NCI-H510A treated with DMSO at 0.1 percent for 48 hours (cell line): ENCODE measurements around the gene STK25.
"Not testable (repeated sequence)": the region's sequence is repeated elsewhere in the genome, so short reads cannot be mapped to it uniquely, and the experiment has no call there.

Source experiments
- DNase-seq: peaks from one replicate; lab custom pipeline; 2025; lab: John Stamatoyannopoulos, UW

Gene STK25

DNA sequence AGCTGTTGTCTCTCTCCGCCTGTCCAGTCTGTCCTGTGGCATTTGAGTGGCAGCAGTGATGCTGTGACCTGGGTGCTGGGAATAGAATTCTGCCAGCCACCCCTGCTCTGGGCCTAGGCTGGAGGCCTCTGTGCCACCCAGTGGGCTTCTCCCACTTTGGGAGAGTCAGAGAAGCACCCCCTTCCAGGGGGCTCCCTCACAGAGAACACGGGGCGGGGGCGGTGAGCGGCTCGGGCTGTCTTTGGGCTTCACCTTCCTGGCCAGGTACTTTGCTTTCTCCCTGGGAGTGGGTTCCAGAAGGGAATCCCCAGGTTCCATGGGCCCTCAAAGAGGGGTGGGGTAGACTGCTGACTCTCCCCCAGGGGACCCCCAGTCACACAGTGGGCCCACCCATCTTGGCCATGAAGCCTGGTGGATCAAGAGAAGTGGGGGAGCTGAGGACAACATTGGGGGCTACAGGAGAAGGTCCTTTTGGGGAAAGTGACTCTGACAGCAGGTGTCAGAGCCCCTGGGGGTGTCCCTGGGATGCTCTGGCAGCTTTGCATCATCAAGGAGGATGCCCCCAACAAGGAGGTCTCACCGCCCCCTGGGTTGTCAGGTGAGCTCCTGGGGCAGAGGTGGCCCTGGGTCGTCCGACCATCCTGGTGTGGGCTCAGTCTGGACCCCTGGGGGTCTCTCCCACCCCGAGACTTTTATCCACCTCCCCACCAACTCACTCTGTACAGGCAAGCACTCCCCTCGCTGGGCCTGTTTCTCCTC, 31.4 kb upstream of the STK25 start:
- no peak for DNase-seq

DNA sequence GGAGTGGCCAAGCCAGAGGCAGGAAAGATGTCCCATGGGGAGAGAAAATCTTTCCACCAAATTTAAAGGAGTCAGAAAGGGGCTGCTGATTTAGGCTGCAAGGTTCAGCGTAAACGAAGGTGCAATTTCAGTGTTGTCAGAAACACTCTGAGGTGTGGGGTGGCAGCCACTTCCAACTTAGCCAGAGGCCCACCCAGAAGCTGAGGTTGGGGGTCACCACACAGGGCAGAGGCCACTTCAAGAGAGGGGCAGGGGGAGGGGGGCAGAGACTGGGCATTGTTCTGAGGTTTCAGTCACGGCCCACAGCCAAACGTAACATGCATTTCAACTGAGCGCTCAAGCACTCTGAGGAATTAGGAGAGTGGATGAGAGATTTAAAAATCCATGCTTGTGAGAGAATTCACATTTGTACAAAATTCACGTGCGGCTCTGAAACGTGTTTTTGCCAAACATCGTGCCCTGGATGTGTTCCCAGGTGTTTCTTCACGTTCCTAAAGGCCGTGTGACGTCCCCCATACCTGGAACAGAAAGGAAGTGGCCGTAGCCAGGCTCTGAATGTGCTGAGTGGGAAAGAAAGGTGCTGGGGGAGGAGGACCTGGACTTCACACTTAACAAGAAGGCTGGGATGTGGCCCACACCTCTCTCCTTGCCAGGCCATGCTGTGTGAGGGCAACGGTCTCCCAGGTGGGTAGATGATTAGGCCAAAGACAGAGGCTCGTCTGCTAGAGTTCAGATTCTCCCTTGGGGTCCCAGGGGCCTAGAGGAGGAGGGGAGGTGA, 30.6 kb upstream of the STK25 start:
- no peak for DNase-seq

DNA sequence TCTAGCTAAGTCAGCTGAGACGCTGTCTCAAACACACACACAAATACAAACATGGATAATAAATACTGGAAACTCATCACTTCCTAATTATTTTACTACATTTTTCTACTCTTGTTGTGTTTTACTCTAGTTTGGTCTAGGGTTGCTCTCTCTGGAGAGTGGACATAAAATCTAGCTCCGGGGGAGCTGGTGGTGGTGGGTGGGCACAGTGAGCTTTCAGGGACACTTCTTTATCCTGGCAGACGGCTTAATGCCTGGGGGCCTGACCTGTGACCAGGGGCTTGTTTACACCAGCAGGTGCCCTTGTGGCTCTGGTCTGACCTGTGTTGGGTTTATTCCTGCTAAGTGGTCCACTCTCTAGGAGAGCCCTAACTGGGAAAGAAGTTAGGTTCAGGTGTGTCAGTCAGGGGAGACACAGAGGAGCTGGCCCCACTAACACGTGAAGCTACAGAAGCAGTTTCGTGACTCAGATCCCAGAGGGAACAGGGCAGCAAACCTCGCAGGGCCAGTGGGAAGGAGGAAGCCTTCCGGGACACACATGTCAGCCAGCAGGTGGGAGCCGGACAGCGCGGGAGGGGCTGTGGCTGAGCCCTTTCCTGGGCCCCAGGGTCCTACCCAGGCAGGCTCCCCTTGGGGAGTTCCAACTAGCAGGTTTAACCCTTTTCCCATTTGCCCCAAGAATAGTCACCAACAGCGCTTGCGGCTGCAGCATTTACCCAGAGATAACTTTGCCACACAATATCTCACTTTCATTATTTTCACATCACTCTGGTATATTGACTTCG, 27.7 kb upstream of the STK25 start:
- DNase-seq: no peak

DNA sequence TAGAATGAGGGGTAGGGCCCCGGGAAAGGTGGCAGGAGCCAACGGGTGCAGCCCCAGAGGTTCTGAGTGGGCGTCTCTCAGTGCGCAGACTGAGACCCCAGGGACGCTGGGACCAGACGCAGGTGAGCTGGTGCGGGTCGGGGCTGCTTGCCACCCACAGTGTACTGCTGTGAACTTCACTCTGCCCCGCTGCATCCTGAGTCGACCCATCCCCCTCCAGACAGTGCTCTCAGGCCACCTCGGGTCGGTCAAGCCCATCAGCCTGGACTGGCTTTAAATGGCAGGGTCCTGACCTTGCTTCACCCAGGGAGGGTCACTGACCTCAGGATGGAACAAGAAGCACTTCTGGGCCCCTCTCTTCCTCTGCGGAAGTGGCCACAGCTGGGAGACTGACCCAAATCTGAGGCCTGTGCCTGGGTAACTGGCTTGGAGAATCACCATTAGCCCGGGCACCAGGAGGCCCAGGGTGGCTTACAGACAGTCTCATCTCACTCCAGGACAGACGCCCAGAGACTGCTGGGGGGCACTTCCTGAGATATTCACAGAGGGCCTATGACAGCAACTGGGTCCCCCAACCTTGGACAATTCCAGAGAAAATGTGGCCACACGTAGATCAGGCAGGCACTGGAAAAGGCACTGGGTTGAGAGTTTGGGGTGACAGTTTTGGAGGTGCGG, 26.5 kb upstream of the STK25 start:
- DNase-seq: no peak

DNA sequence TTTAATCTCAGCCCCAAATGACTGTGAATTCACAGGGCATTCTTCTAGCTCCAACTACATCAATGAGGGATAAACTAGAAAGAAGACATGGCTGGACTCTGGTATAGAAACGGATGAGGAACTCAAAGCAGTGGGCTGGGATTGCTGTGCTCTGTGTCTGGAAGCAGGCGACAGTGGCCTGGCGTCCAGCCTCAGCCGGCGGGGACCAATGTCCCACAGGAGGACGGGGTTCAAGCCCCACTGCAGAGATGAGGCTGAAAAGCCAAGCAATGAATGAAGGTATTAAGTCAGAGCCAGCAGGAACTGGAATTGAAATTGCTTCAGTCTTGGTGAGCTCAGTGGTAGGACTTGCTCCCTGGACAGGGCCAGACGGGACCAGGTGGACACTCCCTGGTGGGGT, 25.9 kb upstream of the STK25 start:
- DNase-seq: no peak

DNA sequence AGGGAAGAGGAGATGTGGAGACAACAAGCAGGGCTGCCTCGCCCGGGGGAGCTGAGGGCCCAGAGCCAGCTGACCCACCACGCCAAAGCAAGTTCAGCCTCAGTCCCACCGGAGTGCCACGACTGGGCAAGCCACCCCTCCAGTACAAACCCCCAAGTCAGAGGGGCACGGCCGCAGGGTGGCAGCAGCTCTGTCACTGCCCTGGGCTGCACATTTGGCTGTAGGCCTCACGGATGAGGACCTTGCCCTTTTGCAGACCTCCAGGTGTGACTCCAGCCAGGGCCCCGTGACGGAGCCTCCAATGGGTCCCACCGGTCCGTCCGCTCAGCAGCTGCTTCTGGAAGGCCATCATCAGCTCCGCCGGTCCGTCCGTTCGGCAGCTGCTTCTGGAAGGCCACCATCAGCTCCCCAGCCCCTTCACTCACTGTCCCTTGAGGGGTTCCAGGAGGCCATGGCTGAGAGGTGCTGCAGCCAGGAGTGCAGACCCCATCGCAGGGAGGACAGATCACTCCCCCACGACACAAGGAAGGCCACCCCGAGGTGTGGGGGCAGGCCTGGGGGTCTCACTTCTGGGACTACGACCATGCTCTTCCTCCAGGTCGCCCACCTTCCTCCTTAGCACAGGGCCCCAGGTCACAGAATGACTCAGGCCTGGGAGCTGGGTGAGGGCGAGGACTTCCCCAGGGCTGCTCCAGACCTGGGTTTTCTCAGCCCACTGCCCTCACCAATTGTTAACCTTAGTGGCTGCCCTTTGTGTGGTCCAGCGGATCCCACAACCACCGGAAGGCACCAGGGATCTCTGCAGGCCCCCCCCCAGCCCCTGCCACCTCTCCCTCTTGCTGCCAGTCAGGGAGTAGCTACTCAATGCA, 24.6 kb upstream of the STK25 start:
- DNase-seq: no peak

DNA sequence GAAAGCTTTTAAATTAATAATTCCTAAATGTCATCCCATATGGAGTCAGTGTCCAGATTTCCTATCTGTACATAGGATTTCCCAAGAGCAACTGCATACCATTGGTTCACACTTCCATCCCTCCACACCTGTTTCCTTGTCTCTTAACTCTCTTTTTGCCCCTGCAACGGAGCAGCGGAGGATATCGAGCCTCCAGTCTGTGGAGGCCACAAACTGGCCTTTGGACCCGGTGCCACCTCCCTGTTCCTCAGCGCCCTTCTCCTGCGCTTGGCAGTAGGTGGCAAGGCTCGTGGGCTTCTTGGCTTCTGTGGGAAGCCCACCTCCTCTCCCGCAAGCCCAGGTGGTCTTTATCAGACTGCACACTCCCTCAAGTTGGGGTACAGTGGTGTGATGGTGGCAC, 23.8 kb upstream of the STK25 start:
- DNase-seq: no peak

DNA sequence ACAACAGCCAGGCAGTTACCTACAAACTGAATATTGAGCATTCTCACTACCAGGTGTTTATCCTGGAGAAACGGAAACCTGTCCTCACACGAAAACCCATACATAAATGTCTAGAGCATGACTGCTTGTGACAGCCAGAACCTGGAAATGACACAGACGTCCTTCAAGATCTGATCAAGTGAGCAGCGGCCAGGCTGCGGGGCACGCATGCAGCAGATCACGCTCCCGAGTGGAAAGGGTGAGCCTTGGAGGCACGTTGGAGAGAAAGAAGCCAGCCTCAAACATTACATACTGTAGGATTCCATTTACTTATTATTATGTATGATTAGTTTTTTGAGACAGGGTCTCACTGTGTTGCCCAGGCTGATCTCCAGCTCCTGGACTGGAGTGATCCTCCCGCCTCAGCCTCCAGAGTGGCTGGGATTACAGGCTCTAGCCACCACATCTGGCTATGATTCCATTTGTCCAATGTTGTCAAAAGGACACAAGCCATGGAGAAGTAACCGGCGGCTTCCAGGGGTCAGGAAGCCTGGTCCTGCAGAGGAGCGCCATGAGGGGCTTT, 22.9 kb upstream of the STK25 start:
- no peak for DNase-seq

DNA sequence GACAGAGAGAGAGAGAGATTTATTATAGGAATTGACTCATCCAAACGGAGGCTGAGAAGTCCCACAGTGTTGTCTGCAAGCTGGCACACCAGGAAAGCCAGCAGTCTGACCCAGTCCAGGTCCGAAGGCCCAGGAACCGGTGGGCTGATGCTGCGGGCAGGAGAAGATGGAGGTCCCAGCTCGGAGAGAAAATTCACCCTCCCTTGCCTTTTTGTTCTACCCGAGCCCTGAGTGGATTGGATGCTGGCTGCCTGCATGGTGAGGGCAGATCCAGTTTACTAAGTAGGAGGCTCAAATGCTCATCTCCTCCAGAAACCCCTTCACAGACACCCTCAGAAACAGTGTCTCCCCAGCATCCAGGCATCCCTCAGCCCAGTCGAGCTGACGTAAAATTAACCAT, 22.2 kb upstream of the STK25 start:
- DNase-seq: no peak

DNA sequence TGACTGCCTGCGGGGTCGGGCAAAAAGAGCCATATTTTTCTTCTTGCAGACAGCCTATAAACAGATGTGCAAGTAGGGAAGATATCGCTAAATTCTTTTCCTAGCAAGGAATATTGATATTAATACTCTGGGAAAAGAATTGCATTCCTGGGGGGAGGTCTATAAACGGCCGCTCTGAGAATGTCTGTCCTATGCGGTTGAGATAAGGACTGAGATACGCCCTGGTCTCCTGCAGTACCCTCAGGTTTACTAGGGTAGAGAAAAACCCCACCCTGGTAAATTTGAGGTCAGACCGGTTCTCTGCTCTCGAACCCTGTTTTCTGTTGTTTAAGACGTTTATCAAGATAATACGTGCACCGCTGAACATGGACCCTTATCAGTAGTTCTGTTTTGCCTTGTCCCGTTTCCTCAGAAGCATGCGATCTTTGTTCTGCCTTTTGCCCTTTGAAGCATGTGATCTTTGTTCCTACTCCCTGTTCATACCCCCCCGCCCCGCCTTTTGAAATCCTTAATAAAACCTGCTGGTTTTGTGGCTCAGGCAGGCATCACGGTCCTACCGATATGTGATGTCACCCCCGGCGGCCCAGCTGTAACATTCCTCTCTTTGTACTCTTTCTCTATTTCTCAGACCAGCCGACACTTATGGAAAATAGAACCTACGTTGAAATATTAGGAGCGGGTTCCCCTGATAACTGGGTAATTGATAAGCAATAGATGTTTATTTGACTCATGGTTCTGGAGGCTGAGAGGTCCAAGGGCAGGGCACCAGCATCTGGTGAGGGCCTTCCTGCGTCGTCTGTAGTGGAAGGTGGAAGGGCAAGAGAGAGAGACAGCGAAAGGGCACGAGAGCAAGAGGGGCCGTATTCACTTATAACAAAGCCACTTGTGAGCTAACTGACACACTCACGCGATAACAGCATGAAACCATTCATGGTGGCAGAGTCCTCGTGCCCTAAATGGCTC, 17.7 kb upstream of the STK25 start:
- DNase-seq: not testable (repeated sequence)

DNA sequence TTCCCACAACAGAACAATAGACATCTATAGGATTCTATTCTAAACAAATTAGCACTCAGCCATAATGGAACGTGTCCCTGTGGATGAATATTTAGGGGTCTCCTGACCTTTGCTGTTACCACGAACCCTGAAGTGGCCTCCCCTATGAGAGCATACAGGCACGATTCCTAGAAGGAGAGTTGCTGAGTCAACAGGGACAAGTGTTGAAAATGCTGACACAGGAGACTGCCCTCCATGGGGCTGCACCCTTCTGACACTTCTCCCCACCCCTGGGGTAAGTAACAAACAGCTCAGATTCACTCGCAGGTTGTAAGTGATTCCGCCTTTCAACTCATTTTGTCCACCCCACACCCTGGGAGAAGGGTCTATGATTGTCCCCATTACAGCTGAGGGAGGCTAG, 14.1 kb upstream of the STK25 start:
- DNase-seq: no peak

DNA sequence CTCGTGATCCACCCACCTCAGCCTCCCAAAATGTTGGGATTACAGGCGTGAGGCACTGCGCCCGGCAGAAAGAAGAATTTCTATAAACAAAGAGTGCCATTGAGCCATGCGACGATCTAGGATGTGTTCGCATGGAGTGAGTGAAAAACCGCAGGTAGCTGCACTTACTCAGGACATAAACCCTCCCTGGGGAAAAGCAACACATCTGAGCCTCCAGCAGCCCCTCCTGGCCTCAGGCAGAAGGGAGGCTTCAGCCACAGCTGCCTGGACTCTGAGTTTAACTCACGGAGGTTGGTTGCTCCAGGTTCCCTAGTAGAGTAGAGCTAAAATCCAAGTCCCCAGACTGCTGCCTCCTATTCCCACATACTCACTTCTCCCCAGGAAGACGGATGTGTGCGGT, 11.3 kb upstream of the STK25 start:
- DNase-seq: no peak

DNA sequence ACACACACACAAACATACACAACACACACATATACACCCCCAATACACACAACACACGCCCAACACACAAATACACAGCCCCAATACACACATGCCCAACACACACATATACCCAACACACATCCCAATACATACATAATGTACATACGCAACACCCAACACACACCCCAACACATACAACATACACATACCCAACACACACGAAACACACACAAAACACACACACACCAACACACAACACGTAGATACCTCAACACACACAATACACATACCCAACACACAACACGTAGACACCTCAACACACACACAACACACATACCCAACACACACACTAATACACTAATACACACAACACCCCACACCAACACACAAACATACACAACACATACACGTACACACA, 8.9 kb upstream of the STK25 start:
- DNase-seq: no peak

DNA sequence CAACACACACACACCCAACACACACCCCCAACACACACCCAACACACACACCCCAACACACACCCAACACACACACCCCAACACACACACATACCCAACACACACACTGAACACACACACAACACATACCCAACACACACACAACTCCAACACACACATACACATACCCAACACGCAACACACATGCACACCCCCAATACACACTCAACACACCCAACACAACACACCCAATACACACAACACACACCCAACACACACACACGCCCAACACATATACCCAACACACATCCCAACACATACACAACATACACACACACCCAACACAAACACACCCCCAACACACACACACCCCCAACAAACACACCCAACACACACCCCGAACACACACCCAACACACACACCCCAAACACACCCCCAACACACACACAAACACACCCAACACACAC, 8.2 kb upstream of the STK25 start:
- DNase-seq: no peak

DNA sequence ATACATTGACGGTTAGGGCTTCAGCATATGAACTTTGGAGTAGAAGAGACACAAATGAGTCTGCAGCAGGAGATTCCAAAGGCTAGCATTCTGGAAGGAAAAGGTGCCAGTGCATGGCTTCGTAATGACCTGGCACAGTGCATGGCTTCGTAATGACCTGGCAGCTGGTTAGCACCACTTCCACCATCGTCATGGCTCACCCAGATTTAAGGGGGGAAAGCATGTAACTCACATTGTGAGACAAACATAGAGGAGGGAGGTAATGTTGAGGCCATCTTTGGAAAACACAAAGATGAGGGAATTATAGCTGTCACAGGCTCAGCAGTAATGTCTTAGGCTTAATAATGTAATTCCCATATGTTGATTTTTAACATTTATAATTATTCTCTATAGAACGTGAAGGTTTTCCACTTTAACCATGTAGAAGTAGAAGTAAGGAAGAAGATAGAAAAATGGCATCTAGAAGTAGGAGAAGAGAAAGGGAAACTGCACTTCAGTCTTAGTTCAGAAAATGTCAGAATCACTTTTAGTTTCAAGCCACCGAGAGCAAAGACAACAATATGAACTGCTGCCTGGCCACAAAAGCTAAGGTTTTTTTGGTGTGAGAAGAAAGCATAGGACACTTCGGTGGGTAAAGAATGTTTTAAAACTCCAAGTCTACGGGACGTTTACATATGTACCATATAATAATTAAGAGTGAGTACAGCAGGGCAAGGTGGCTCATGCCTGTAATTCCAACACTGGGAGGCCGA, 6.8 kb upstream of the STK25 start:
- DNase-seq: no peak

DNA sequence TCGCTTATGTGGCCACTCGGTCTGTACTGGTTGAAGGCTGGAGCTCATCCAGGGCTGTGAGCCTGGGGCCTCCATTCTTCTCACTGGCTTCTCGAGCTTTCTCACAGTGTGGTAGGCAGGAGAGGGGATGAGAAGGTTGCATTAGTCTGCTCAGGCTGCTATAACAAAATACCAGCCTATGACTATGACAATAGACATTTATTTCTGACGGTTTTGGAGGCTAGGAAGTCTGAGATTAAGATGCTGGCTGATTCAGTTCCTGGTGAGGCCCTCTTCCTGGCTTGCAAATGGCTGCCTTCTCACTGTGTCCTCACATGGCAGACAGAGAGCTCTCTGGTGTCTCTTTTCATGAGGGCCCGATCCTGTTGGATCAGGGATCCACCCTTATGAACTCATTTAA, 6.2 kb upstream of the STK25 start:
- no peak for DNase-seq

DNA sequence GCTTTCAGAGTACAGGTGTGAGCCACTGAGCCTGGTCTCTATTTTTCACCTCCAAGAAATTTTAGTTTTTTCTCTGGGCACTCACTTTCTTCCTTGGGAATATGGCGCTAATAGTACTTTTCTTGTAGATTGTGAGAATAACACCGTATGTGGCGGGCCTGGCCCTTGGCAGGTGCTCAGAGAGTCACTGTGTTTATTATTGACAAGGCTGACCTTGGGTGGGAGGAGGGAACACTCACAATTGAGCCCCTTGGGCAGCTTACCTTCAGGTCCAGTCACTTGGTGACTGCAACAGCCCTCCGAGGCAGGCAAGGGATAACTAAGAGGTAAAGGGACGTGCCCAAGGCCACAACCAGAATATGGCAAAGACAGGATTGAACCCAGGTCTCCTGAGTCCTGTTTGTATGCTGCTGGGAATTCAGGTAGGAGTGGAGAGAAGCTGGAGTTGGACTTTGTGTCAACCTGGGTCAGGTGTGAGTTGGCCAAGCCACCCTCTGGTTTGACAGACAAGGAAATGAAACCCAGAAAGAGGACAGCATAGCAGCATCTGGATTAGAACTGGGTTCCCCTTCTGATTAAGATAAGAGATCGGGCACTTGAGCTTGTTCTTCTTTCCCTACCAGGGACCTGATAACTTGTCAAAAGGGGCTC, 2.8 kb upstream of the STK25 start:
- no peak for DNase-seq

DNA sequence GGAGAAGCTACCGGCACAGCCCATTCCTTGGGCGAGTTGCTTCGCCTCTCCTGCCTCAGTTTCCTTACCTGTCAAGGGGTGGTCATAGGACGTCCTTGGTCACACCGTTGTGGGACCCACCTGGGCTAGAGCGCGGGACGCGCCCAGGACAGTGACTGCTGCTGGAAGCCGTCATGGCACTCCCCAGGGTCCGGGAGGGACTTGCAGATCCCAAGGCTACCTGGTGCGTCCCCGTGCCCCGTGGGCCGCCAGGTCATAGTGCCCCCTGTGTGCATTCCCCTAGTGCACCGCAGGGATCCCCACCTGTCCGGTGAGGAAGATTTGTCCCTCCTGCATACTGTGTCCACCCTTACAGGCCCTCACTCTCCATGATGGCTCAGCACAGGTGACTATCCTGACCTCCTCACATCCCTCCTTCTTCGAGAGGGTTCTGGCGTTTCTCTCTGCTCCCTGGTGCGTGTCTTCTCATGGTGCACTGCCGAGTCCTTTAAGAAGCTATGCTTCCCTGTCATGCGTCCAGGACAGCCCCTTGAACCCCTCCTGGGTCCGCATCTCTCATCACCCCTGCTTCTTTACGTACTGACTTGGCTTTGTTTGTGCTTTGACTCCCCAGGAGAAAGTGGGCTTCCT, 886 bp upstream of the STK25 start:
- DNase-seq: no peak
